Measurements from ENCODE around the gene INCA1.

DNA sequence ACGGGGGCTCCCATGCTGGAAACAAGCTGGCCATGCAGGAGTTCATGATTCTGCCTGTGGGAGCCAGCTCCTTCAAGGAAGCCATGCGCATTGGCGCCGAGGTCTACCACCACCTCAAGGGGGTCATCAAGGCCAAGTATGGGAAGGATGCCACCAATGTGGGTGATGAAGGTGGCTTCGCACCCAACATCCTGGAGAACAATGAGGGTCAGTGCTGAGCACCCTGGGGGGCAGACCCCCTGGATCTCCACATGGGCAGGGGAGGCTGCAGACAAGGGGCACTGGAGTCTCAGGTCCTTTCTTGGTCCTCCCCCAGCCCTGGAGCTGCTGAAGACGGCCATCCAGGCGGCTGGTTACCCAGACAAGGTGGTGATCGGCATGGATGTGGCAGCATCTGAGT is 42.2 kb downstream of the INCA1 start:
- TF ChIP-seq REST (IDR thresholded peaks at IDR 0.05; ENCODE audit: borderline replicate concordance) (no peak), EP300 (conservative IDR thresholded peaks at IDR 0.05; ENCODE audit: poor library complexity, severe bottlenecking) (no peak), MXI1 (conservative IDR thresholded peaks at IDR 0.05; ENCODE audit: poor library complexity, severe bottlenecking) (no peak), TAF1 (IDR thresholded peaks at IDR 0.05; ENCODE audit: low read depth) (no peak), EZH2 (IDR thresholded peaks at IDR 0.05; ENCODE audit: borderline replicate concordance, insufficient read depth, low read length, poor library complexity, severe bottlenecking) (no peak), POLR2AphosphoS5 (IDR thresholded peaks at IDR 0.05) (no peak)
- TF ChIP-seq, protein P1, sequence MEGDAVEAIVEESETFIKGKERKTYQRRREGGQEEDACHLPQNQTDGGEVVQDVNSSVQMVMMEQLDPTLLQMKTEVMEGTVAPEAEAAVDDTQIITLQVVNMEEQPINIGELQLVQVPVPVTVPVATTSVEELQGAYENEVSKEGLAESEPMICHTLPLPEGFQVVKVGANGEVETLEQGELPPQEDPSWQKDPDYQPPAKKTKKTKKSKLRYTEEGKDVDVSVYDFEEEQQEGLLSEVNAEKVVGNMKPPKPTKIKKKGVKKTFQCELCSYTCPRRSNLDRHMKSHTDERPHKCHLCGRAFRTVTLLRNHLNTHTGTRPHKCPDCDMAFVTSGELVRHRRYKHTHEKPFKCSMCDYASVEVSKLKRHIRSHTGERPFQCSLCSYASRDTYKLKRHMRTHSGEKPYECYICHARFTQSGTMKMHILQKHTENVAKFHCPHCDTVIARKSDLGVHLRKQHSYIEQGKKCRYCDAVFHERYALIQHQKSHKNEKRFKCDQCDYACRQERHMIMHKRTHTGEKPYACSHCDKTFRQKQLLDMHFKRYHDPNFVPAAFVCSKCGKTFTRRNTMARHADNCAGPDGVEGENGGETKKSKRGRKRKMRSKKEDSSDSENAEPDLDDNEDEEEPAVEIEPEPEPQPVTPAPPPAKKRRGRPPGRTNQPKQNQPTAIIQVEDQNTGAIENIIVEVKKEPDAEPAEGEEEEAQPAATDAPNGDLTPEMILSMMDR (IDR thresholded peaks at IDR 0.05; ENCODE audit: poor library complexity, severe bottlenecking), result no peak

Data from neural cell (in vitro differentiated cells).